ENCODE measurements around the gene DNALI1.

GRCh38 chr1:37553598-37553926 is 3.2 kb upstream of the DNALI1 start:
- no peak for TF ChIP-seq CTCF (conservative IDR thresholded peaks at IDR 0.05; ENCODE audit: low read depth, low read length)
- no peak for TF ChIP-seq POLR2A (IDR thresholded peaks at IDR 0.05; ENCODE audit: low read depth, low read length)
- TF ChIP-seq RAD21 (IDR thresholded peaks at IDR 0.05; ENCODE audit: low read length): no peak
- TF ChIP-seq FOS (IDR thresholded peaks at IDR 0.05; ENCODE audit: low read depth, low read length): no peak
- TF ChIP-seq USF2 (IDR thresholded peaks at IDR 0.05; ENCODE audit: low read depth, low read length): no peak
- no peak for TF ChIP-seq CEBPB (IDR thresholded peaks at IDR 0.05; ENCODE audit: low read depth, low read length)
- no peak for TF ChIP-seq BHLHE40 (IDR thresholded peaks at IDR 0.05; ENCODE audit: low read depth, low read length)
- TF ChIP-seq SMC3 (IDR thresholded peaks at IDR 0.05; ENCODE audit: low read depth, low read length): no peak

Measured in IMR-90 (cell line).